ENCODE data around the gene ANKRD66.
"Not testable (repeated sequence)": the region's sequence is repeated elsewhere in the genome, so short reads cannot be mapped to it uniquely, and the experiment has no call there.

ANKRD66 gene

GRCh38 chr6:46746696-46747095 lies at the start of gene ANKRD66:
Gene ANKRD66, plus strand, starts transcription at chr6:46746933. Its CDS starts 5,016 bp downstream, at chr6:46751949.
- DNase-seq: no peak

DNA sequence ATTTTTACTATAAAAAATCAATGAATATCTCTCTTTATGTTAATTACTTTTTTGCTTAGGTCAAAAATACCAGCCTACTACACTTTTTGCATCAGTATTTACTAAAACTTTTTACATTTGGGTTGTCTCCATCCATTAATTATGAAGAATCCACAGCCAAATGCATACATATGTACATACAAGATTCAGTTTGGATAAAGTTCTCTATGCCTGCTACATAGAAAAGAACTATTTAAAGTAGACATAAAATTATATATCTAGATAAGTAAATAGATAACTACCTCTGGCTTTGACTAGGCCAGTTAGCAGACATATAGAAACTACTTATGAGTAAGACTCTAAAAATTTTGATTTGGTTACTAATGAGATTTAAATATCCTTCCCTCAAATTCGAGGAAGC lies 46.8 kb upstream of the ANKRD66 start:
- no peak for DNase-seq

GRCh38 chr6:46704562-46704961 lies 42.2 kb upstream of the ANKRD66 start:
- no peak for DNase-seq

- no peak for DNase-seq
These were observed 40.3 kb upstream of the ANKRD66 start for GRCh38 chr6:46706464-46706863.

GRCh38 chr6:46711491-46711890 lies 35.2 kb upstream of the ANKRD66 start:
- no peak for DNase-seq

DNA sequence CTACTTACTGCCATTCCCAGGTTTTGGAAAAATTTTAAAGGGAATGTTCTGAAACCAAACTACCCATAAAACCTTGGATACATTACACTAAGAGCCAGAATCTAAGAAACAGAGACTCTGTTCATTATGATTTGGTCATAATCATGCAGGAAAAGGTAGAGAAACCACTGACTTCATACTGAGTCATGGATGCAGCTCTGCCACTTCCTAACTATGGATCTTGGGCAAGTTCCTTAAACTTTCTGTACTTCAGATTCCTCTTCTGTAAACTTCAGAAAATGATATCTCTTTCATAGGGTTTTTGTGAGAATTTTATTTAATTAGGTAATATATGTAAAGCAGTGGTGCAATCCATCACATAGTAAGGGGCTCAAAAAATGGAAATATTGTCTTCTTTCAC lies 31.6 kb upstream of the ANKRD66 start:
- no peak for DNase-seq

GRCh38 chr6:46719099-46719498 lies 27.6 kb upstream of the ANKRD66 start:
- DNase-seq: no peak

- no peak for DNase-seq
These were observed 26.3 kb upstream of the ANKRD66 start for GRCh38 chr6:46720401-46720800.

DNA sequence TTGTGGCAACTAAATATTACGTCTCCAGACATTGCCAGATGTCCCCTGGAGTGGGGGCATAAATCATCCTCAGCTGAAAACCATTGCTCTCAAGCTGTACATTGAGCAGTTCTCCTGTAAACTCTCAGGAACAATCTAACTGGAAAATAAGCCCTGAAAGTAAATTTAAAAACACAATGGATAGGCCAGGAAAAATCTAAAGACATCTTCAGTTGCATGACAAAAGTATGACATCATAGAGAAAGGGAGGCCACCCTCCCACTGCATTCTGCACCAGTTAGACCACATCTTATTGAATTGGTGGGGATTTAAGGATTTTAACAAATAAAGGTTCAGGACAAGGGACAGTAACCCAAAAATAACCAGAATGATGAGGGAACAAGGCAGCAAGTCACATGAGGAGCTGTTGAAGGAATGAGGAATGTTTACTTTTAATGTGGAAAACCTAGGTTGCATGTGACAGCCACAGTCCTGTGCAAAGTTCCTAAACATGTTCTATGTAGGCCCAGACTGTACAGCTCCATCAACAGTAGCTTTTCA lies 16.9 kb upstream of the ANKRD66 start:
- DNase-seq: no peak

DNA sequence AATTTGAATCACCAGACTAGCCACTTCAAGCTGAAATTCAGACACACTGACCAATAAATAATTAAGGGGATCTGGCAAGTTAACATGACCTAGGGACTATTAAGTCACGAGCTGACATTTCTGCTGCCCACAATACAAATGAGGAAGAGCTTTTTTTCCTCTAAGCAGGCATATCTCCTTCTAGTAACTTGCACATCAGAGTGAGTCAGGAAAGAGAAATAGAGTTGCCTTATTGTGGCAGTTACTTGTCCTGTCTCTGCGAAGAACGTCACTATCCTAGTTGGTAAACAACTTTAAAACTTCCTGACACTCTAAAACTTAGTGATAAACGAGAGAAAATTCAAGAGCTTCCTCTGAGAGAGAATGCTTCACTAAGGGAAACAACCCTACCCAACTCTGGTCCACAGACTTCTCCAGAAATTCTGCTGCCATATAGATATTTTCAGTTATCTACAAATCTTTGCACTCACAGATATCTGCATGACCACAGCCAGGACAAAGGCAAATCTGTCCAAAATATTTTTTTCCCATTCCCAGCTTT lies 15.7 kb upstream of the ANKRD66 start:
- DNase-seq: no peak

DNA sequence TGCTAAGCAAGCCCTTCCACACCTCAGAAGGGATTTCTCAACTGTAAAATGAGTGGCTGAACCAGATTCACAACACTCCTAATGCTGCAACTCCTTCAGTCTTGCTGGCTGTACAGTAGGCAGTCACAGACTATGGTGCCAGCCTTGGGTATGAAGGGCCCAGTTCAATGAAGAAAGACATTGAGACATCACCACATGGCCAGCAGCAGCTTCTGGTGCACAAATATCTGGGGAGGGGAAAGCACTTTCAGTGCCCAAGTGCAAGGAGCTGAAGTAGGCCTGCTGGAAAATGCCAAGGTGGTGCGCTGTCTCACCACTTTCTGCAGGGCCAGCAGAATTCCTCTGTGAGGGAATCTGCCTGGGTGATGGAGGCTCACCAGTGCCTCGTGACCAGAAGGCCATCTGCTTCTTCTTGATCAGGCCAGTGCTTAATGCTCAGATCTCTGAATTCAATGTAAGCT lies 13.4 kb upstream of the ANKRD66 start:
- DNase-seq: no peak

GRCh38 chr6:46734867-46735719 lies 11.6 kb upstream of the ANKRD66 start, which contains the start of gene PLA2G7:
Gene PLA2G7, minus strand, starts transcription at chr6:46735375. Its CDS starts 12,484 bp downstream, at chr6:46722891.
- DNase-seq: no peak

GRCh38 chr6:46735720-46736031 lies 11.1 kb upstream of the ANKRD66 start:
- DNase-seq: no peak

DNA sequence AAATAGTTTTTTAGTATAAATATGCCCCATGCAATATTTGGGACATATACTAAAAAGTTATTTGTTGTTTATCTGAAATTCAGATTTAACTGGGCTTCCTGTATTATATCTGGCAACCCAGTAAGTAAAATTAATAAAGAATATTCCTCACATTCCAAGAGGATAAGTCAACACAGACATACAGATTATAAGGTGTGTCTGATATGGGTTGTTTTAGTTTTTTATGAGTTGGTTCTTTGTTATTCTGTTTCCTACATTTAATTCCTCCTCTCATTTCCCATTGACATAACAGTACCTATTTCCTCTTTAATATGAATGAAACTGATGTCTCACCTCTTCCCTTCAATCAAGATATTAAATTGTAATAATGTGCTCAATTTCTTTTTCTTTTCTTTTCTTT lies 9.8 kb upstream of the ANKRD66 start:
- DNase-seq: no peak

DNA sequence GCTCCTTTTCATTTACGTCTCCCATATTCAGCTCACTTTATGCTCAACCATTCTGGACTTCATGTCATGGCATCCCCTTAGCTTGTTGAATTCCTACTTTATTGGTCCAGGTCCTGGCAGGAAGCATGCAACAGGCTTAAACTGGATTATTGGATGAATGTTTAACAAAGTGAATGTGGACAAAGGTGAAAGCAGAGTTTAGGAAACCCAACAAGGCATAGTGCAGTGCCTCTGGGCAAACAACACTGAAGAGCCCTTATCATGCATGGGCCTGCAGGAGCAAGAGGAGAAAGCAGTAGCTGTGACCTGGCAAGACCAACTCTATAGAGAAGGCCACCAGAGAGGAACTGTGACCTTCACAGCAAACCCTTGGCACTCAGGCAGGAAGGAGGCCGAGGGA lies 5.3 kb upstream of the ANKRD66 start:
- no peak for DNase-seq

DNA sequence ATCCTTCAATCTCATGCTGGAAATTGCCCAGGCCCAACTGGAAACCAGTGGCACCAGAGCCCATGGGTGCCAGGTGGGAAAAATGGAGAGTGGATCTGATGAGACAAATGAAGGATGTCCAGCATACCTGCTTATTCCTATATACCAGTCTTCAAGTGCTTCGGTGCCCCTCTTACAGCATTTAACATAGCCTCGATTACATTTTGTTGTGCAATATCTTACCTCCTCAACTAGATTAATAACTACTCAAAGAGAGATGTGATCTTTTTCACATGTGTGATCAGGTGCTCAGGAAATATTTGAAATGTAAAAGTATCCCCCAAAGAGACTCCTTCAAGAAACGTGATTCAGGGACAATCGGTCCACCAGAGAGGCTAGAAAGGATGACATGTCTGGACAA lies 4.8 kb upstream of the ANKRD66 start:
- DNase-seq: no peak

DNA sequence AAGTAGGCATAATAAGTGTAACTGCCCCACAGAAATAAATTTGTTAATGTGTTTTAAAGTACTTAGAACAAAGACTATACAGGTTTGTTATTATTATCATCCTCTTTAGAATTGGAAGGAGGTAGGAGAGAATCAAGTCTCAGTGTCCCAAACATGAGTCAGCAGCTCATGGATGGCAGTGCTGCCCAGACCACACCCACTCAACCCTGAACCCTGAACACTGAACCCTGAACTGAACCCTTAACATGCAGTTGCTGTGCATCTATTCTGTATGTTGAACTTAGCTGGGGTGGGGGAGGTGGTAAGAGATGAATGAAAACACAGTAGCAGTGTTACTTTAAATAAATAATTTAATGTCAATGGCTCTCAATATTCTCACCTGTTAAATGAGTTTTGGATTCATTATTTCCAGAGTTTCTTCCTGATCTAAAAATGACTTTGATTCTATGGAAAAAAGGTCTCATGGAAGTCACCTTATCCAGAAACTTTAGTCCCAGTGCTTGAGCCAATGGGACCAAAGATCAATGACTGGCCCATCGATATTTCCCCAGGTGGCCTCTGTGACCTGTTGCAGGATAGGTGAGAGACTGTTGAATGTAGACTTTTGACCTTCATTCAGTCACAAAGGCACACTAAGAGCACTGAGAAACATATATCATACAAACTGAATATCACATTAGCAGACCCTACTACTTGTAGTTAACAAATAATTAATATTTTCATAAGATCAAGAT lies 3.1 kb upstream of the ANKRD66 start:
- no peak for DNase-seq

DNA sequence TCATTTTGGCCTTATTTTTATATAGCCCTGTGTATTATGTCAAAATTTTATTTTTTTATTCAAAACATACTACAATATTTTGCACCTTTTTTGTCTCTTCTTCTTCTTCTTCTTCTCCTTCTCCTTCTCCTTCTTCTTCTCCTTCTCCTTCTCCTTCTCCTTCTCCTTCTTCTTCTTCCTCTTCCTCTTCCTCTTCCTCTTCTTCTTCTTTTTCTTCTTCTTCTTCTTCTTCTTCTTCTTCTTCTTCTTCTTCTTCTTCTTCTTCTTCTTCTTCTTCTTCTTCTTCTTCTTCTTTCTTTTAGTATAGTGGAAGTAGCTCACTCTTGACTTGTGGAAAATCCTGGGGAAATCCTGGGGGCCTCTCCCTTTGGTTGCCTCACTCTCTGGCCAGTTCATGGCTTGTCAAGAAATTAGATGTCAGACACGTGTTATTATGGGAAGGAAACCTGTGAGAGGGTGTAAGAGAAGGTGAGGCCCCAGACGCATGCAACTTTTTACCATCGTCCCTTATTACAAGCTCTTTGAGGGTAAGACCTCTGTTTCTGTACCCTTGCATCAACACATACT lies 2.5 kb upstream of the ANKRD66 start:
- DNase-seq: not testable (repeated sequence)

- no peak for DNase-seq
These were observed 760 bp upstream of the ANKRD66 start for GRCh38 chr6:46745973-46746372.

DNA sequence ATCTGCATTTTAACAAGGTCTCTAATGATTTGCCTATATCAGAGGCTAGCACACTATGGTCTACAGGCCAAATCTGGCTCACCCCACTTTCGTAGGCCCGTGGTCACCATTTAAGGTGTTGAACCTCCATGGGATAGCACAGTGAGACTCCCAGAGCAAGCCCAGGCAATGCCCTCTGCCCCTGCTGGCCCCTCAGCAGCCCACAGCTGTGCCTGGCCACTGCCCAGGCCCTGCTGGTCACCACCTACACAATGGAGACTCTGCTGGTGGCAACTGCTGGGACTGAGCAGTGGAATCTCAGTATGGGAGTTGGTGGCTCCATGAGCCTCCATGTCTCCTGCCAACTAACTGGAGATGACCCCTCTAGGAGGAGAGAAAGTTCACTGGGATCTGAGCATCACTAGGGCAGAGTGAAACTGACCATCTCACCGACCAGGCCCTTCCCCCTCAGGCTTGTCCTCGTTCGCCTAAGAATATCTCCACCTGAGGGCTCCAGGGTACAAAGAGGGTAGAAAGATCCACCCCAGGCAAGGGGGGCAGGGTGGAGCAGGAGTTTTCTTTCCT lies 2.3 kb downstream of the ANKRD66 start:
- DNase-seq: no peak

- no peak for DNase-seq
These were observed 3.0 kb downstream of the ANKRD66 start for GRCh38 chr6:46749731-46750130.

DNA sequence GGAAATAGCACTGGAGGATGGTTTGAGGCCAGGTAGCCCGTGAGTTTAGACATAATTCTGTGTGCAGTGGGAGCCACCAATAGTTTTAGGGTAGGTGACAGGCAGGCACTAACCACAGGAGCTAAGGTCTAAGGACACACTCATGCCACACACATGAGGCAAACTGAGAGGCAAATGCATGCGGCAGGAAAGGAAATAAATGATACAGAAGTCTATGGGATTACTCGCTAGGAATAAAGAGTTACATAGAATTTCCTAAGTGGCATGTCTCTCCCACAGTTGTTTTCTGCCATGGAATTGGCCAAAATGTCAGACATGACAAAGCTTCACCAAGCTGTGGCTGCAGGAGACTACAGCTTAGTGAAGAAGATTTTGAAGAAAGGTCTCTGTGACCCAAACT lies 4.9 kb downstream of the ANKRD66 start:
- DNase-seq: no peak

- DNase-seq: no peak
These were observed 9.1 kb downstream of the ANKRD66 start for GRCh38 chr6:46755865-46756264.

All from RPMI8226 (cell line).